Skin epidermis (tissue), 12 donors: ENCODE results near the gene SETD3.
"Not testable (repeated sequence)": the region's sequence is repeated elsewhere in the genome, so short reads cannot be mapped to it uniquely, and the experiment has no call there.

Experiments
- H3K27ac ChIP-seq, 21 experiments: fragments of 200-600 bp; sonication (generic) in 11 of 21; one replicate each; pipeline ENCODE4 v1.5.0; 2020; ENCODE audit warnings: mild to moderate bottlenecking in 3 of 21, inconsistent platforms in 2 of 21, moderate library complexity in 2 of 21
- H3K4me3 ChIP-seq, 7 experiments: fragments of 200-600 bp; sonication (generic) in 2 of 7; one replicate each; pipeline ENCODE4 v1.5.0; 2020; ENCODE audit warnings: inconsistent platforms in 2 of 7, mild to moderate bottlenecking in 2 of 7, moderate library complexity in 1 of 7

The SETD3 gene

GRCh38 chr14:99351166-99352007 is 129.3 kb downstream of the SETD3 start:
- Histone ChIP-seq H3K27ac (peak overlapping the region in 1 of 21 experiments; percentile 43), H3K4me3 (no peak overlapping the region)

DNA sequence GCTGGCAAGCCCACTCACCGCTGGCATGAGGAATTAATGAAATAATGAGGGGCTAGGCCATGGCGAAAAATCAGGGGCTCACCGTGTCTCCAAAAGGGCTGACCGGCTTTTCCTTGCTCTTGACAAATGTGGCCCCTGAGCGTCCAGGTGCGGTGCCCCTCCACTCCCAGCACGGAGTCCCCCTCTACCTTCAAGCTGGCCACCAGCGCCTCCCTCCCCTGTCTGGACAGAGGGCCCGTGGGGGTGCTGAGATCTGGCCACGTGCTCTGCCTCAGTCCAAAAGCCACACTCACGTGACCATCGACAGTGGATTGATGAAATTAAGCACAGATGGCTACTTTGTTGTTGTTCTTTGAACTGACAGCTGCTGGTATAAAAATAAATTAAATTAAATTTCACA is 129.9 kb downstream of the SETD3 start:
- no peak overlapping the region for H3K27ac ChIP-seq
- no peak overlapping the region for H3K4me3 ChIP-seq

GRCh38 chr14:99349721-99350495 is 130.8 kb downstream of the SETD3 start:
- no peak overlapping the region for H3K27ac ChIP-seq
- no peak overlapping the region for H3K4me3 ChIP-seq

DNA sequence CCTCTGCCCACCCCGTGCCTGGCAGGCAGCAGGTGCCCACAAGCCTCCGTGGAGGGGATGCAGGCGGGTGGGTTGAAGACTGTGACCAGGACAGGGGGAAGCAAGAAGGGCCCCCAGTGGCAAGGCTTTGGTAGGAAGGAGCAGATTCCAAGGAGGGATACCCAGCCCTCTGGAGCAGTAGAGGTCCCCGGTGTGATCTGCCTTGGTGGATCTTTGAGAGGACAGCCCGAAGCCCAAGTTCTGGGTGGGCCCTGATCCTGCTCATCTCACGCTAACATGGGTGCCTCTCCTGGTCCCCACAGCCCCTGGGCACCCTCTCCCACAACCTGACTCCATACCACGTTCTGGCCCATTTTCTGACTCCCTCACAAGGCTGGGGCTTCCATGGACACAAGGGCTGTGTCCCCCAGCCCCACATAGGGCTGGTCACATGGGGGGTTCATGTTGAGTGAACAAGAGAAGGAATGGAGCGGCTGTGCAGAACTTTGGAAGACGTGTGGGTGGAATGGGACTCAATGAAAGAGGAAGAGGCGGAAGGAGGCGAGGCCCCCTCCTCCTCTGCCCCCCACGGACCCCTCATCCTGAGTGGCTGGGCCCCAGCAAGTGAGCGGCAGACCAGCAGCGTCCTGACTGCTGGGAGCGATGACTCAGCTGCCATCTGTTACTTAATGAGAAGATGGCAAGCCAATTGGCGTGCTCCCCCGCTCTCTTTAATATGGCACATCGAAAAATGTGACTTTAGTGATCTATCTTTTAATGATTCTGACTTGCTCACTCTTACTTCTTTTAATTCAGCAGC is 131.6 kb downstream of the SETD3 start:
- H3K27ac ChIP-seq = no peak overlapping the region

GRCh38 chr14:99348231-99348630 is 132.4 kb downstream of the SETD3 start:
- not testable (repeated sequence) for H3K27ac ChIP-seq

More for the DNA sequence above, 131.6 kb downstream of the SETD3 start:
- H3K4me3 ChIP-seq = no peak overlapping the region

More at GRCh38 chr14:99348231-99348630, 132.4 kb downstream of the SETD3 start:
- H3K4me3 ChIP-seq = not testable (repeated sequence)
